H1 (cell line): ENCODE measurements around the gene GPN2. TPM values are rescaled to one million over a fixed set of nuclear protein-coding genes. Genes with fewer than 3 reads are reported as not detected.

Experiments
- CTCF ChIA-PET: fragments of 300-600 bp; sonication (Branson Sonifier 250); formaldehyde crosslinking; loops from one replicate; lab custom pipeline; 2021; ENCODE audit not compliant: partially characterized antibody; lab: Charles Lee
- POLR2A ChIA-PET: fragments of 300-600 bp; sonication (Branson Sonifier 250); formaldehyde crosslinking; loops from one replicate; lab custom pipeline; 2021; ENCODE audit warnings: inconsistent platforms; ENCODE audit not compliant: partially characterized antibody; lab: Charles Lee
- DNase-seq, 2 experiments: peaks; one replicate each; pipeline versions ENCODE4 v3.0.0 to v3.0.0-alpha.2; 2010 to 2022; ENCODE audit warnings: low spot score in 2 of 2, low read depth in 1 of 2, mixed read lengths in 1 of 2
- FAIRE-seq: peaks from 2 replicates; lab custom pipeline; 2011; peaks lifted over from hg19 to GRCh38; lab: Jason Lieb, UNC
- H2AFZ ChIP-seq: 2 replicates; pipeline ENCODE4 v1.8.1; 2012; ENCODE audit warnings: low read length, inconsistent platforms
- H2AK5ac ChIP-seq: 2 replicates; pipeline ENCODE4 v1.6.1; 2013; ENCODE audit warnings: low read depth, low read length
- H2BK120ac ChIP-seq: replicated peaks from 2 replicates; pipeline ENCODE3; 2013; ENCODE audit warnings: low read depth, low read length, inconsistent platforms
- H2BK12ac ChIP-seq: 2 replicates; pipeline ENCODE4 v1.6.1; 2013; ENCODE audit warnings: low read depth, low read length
- H2BK15ac ChIP-seq: 2 replicates; pipeline ENCODE4 v1.6.1; 2013; ENCODE audit warnings: low read length
- H2BK20ac ChIP-seq: 2 replicates; pipeline ENCODE4 v1.6.1; 2013; ENCODE audit warnings: low read length
- H2BK5ac ChIP-seq: 2 replicates; pipeline ENCODE4 v1.6.1; 2013; ENCODE audit warnings: low read depth, low read length
- H3K14ac ChIP-seq: 2 replicates; pipeline ENCODE4 v1.6.1; 2013; ENCODE audit warnings: inconsistent platforms; ENCODE audit not compliant: insufficient read length
- H3K18ac ChIP-seq: 2 replicates; pipeline ENCODE4 v1.6.1; 2013; ENCODE audit warnings: low read length; ENCODE audit errors: extremely low read depth
- H3K23ac ChIP-seq: 2 replicates; pipeline ENCODE4 v1.6.1; 2013; ENCODE audit warnings: inconsistent platforms; ENCODE audit not compliant: insufficient read length
- H3K23me2 ChIP-seq: 2 replicates; pipeline ENCODE4 v1.6.1; 2013; ENCODE audit warnings: low read depth, low read length
- H3K27ac ChIP-seq: 2 replicates; pipeline ENCODE4 v1.6.1; 2011; ENCODE audit warnings: low read depth, low read length, inconsistent platforms
- H3K27me3 ChIP-seq, 4 experiments: replicated peaks in 1 of 4; 1 replicate in 1 of 4; 2 replicates in 3 of 4; pipeline versions ENCODE4 v1.6.1 to v1.8.1; 2011 to 2013; ENCODE audit warnings: low read length in 3 of 4, mild to moderate bottlenecking in 3 of 4, inconsistent platforms in 2 of 4, mixed read lengths in 2 of 4, moderate library complexity in 1 of 4; ENCODE audit not compliant: control insufficient read depth in 3 of 4, insufficient read depth in 3 of 4; ENCODE audit errors: extremely low read depth in 1 of 4
- H3K36me3 ChIP-seq, 4 experiments: 2 replicates each; pipeline versions ENCODE4 v1.6.1 to v1.8.1; 2011 to 2013; ENCODE audit warnings: mild to moderate bottlenecking in 4 of 4, low read length in 3 of 4, moderate library complexity in 2 of 4, control low read depth in 1 of 4, inconsistent platforms in 1 of 4; ENCODE audit not compliant: insufficient read depth in 4 of 4, control insufficient read depth in 2 of 4
- H3K4ac ChIP-seq: replicated peaks from 2 replicates; pipeline ENCODE3; 2013; ENCODE audit warnings: low read length, low read depth, mixed read lengths, inconsistent platforms; ENCODE audit not compliant: insufficient read length
- H3K4me1 ChIP-seq, 4 experiments: replicated peaks in 1 of 4; 1 replicate in 1 of 4; 2 replicates in 3 of 4; pipeline versions ENCODE4 v1.6.1 to v1.8.1; 2011 to 2013; ENCODE audit warnings: low read length in 3 of 4, inconsistent platforms in 2 of 4, mixed read lengths in 1 of 4; ENCODE audit not compliant: insufficient read depth in 4 of 4, control insufficient read depth in 3 of 4
- H3K4me2 ChIP-seq, 2 experiments: 2 replicates each; pipeline versions ENCODE4 v1.6.1 to v1.8.1; 2011 to 2013; ENCODE audit warnings: low read depth in 2 of 2, low read length in 2 of 2, control low read depth in 1 of 2, inconsistent platforms in 1 of 2, mild to moderate bottlenecking in 1 of 2; ENCODE audit not compliant: insufficient read depth in 1 of 2
- H3K4me3 ChIP-seq, 4 experiments: fragments of 200-600, 300-600 bp in 1 of 4; sonication (generic), shearing (Covaris generic), sonication (Bioruptor Twin) in 1 of 4; 2 replicates each; pipeline versions ENCODE4 v1.5.1 to v1.8.1; 2011 to 2016; ENCODE audit warnings: low read length in 4 of 4, low read depth in 3 of 4, control low read depth in 2 of 4, inconsistent platforms in 2 of 4, mild to moderate bottlenecking in 2 of 4, mixed read lengths in 1 of 4, moderate library complexity in 1 of 4; ENCODE audit not compliant: insufficient read depth in 2 of 4; ENCODE audit errors: extremely low read depth in 1 of 4
- H3K56ac ChIP-seq: replicated peaks from 2 replicates; pipeline ENCODE3; 2013; ENCODE audit warnings: low read depth, mild to moderate bottlenecking, mixed read lengths, low read length, inconsistent platforms; ENCODE audit not compliant: insufficient read length
- H3K79me1 ChIP-seq: 2 replicates; pipeline ENCODE4 v1.6.1; 2013; ENCODE audit warnings: low read depth, low read length, control low read depth
- H3K79me2 ChIP-seq, 2 experiments: 2 replicates each; pipeline versions ENCODE4 v1.6.1 to v1.8.1; 2012 to 2013; ENCODE audit warnings: low read length in 2 of 2, mild to moderate bottlenecking in 2 of 2, inconsistent platforms in 1 of 2; ENCODE audit not compliant: insufficient read depth in 2 of 2, control insufficient read depth in 1 of 2
- H3K9ac ChIP-seq, 4 experiments: replicated peaks in 1 of 4; 1 replicate in 1 of 4; 2 replicates in 3 of 4; pipeline versions ENCODE4 v1.6.1 to v1.8.1; 2011 to 2013; ENCODE audit warnings: low read depth in 3 of 4, low read length in 3 of 4, control low read depth in 2 of 4, mild to moderate bottlenecking in 2 of 4, moderate library complexity in 2 of 4, inconsistent platforms in 1 of 4; ENCODE audit errors: extremely low read depth in 1 of 4
- H3K9me3 ChIP-seq, 2 experiments: 2 replicates each; pipeline versions ENCODE4 v1.6.1 to v1.8.1; 2012 to 2013; ENCODE audit warnings: mild to moderate bottlenecking in 2 of 2, moderate library complexity in 2 of 2, control low read depth in 1 of 2, inconsistent platforms in 1 of 2, low read depth in 1 of 2, low read length in 1 of 2, mixed read lengths in 1 of 2; ENCODE audit not compliant: insufficient read depth in 2 of 2
- H4K20me1 ChIP-seq, 2 experiments: replicated peaks in 1 of 2; 2 replicates each; pipeline versions ENCODE3 to v1.8.1; 2011 to 2013; ENCODE audit warnings: inconsistent platforms in 2 of 2, low read length in 2 of 2, mild to moderate bottlenecking in 1 of 2; ENCODE audit not compliant: insufficient read depth in 2 of 2, control insufficient read depth in 1 of 2
- H4K5ac ChIP-seq: 2 replicates; pipeline ENCODE4 v1.6.1; 2013; ENCODE audit warnings: low read length, low read depth, mixed read lengths, inconsistent platforms; ENCODE audit not compliant: insufficient read length
- H4K8ac ChIP-seq: 2 replicates; pipeline ENCODE4 v1.8.0; 2013; ENCODE audit warnings: mild to moderate bottlenecking, moderate library complexity, low read length, inconsistent platforms; ENCODE audit not compliant: insufficient read depth; ENCODE audit errors: extremely low read depth
- H4K91ac ChIP-seq: replicated peaks from 2 replicates; pipeline ENCODE3; 2013; ENCODE audit warnings: low read length, mixed read lengths, inconsistent platforms; ENCODE audit not compliant: insufficient read length
- ATF3 ChIP-seq: IDR thresholded peaks from 2 replicates; pipeline ENCODE4 v1.6.1; 2011; ENCODE audit warnings: low read depth, mild to moderate bottlenecking, low read length; ENCODE audit not compliant: insufficient read depth
- BACH1 ChIP-seq: IDR thresholded peaks from 2 replicates; pipeline ENCODE4 v1.6.1; 2012; ENCODE audit warnings: low read length, improper control_type of control experiment
- EGR1 ChIP-seq: IDR thresholded peaks from 2 replicates; pipeline ENCODE4 v1.6.1; 2011; ENCODE audit warnings: low read depth, low read length, borderline replicate concordance
- GTF2F1 ChIP-seq: IDR thresholded peaks from 2 replicates; pipeline ENCODE4 v1.6.1; 2012; ENCODE audit warnings: low read depth, low read length, improper control_type of control experiment, borderline replicate concordance
- KDM4A ChIP-seq: IDR thresholded peaks from one replicate; pipeline ENCODE4 v1.7.1; 2012; ENCODE audit warnings: low read depth, mild to moderate bottlenecking, moderate library complexity, low read length, inconsistent platforms; ENCODE audit not compliant: severe bottlenecking
- RNF2 ChIP-seq: fragments of 200-900, 300-1000 bp; sonication (generic); IDR thresholded peaks from 2 replicates; pipeline ENCODE4 v1.7.1; 2016; ENCODE audit warnings: borderline replicate concordance, low read depth, mild to moderate bottlenecking, antibody characterized with exemption, low read length; ENCODE audit not compliant: poor library complexity, severe bottlenecking; ENCODE audit errors: missing control alignments
- SIX5 ChIP-seq: IDR thresholded peaks from 2 replicates; pipeline ENCODE4 v1.6.1; 2011; ENCODE audit warnings: mild to moderate bottlenecking, low read depth, low read length
- SP4 ChIP-seq: IDR thresholded peaks from 2 replicates; pipeline ENCODE4 v1.6.1; 2012; ENCODE audit warnings: low read length, inconsistent platforms
- WGBS, 2 experiments: shearing (Covaris generic) in 1 of 2; methylation state at CpG; one replicate each; pipeline versions ENCODE4 v1.1.6 to v1.1.7; 2013 to 2015; ENCODE audit warnings: low lambda C conversion rate in 2 of 2, mixed read lengths in 2 of 2, inconsistent platforms in 1 of 2, low coverage in 1 of 2, missing lambda C conversion rate in 1 of 2; ENCODE audit not compliant: insufficient replicate concordance in 2 of 2, insufficient coverage in 1 of 2, insufficient read length in 1 of 2; ENCODE audit errors: extremely low coverage in 1 of 2, missing lambda C conversion rate in 1 of 2; 5-methylcytosine and 5-hydroxymethylcytosine counted together
- polyA plus RNA-seq, 7 experiments: library from polyadenylated mRNA; depleted of rRNA in 3 of 7; stranded (reverse) in 5 of 7; unstranded in 2 of 7; fragments of >200 nt in 5 of 7; fragments of 200-250 nt in 2 of 7; gene quantifications; 1 replicate in 5 of 7; 2 replicates in 1 of 7; 4 replicates in 1 of 7; pipeline versions ENCODE4 v1.2.1 to v1.2.3, GENCODE V29; 2011 to 2013; ENCODE audit warnings: missing spikeins in 2 of 7, mixed read lengths in 2 of 7
- total RNA-seq: library from RNA; stranded (reverse); fragmentation: NEBNext Ultra II Directional; extraction: Animal tissue kit (Norgen Biotek cat#: 25700); gene quantifications from 2 replicates; pipeline ENCODE4 v1.2.1, GENCODE V29; 2021

The GPN2 gene
- total and polyA plus RNA-seq, 2 of the 8 experiments (the other 6 are each of a cell fraction or from before 2014, with no cell fraction given) = 27.3 to 36.8 TPM

DNA sequence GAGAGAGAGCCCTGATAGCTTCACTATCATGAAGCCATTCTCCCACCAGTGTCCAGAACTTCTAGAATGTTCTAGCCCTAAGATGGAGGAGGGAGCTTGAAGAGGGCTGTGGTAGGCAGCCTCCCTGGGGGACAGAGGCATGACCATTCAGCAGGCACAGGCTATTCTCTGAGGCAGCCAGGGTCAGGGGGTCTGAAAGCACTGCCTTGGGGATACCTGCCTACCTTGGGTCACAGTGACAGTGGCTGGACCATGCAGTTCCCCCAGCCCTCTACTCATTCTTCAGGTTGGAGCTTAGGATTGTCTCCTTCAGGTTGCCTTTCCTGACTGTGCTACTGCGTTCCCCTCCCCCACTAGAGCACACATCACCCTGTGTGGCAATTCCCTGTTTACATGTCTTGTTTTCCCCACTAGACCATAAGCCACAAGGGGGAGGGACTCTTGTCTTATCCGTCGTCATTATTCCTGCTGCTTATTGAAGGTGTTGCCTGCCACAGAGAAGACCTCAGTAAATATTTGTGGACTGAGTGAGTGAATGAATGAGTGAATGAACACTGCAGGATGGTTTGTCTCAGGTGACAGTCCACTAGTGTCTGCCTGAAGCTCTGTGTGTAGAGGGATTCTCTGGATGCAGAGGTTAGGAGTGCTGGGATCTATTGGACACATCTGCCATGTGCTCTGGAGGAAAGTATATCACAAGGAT lies 58.4 kb downstream of the GPN2 start:
- no peak overlapping the region for H4K8ac ChIP-seq
- no peaks in the 10 kb centered on the region for H3K9me3 ChIP-seq
- no peak overlapping the region for H3K56ac ChIP-seq
- no peak for DNase-seq
- ChIA-PET POLR2A (interaction anchor here (0.8 to 1.4 kb wide), 4 partner anchors 9 to 101 kb away, joined by 3 read pairs; partner anchors contain the start of gene GPATCH3), CTCF (interaction anchor here (1.2 to 12.8 kb wide), 9 partner anchors 11 to 334 kb away, joined by 3 to 125 read pairs (median 4); partner anchors contain the start of gene SFN)
- H2BK20ac ChIP-seq = no peak overlapping the region
- H4K91ac ChIP-seq = no peak overlapping the region
- H3K14ac ChIP-seq = no peak overlapping the region
- peaks cover 0 to 11% of the 10 kb centered on the region in 2 experiments; a peak in 1 of 4 replicates for H3K79me2 ChIP-seq
- H2BK15ac ChIP-seq = no peak overlapping the region
- no peak overlapping the region for H2AFZ ChIP-seq
- H2AK5ac ChIP-seq = no peak overlapping the region
- peaks cover 4% of the 10 kb centered on the region; the same call in 1 of the 2 replicates for H3K23me2 ChIP-seq
- peaks cover 12% of the 10 kb centered on the region for H3K79me1 ChIP-seq
- H2BK120ac ChIP-seq = no peak overlapping the region
- H3K4ac ChIP-seq = no peak overlapping the region
- H3K4me2 ChIP-seq = no peak overlapping the region
- no peak overlapping the region for H3K23ac ChIP-seq
- no peak overlapping the region for H3K4me3 ChIP-seq
- no peak overlapping the region for H4K5ac ChIP-seq
- TF ChIP-seq SP4 (no peak), ATF3 (no peak), EGR1 (no peak), KDM4A (no peak), GTF2F1 (no peak), RNF2 (no peak), BACH1 (no peak), SIX5 (no peak)
- TF ChIP-seq, all 59 proteins: peak for 0
- FAIRE-seq = no peak
- Histone ChIP-seq H3K18ac (no peak overlapping the region), H3K9ac (no peak overlapping the region), H2BK12ac (no peak overlapping the region), H2BK5ac (no peak overlapping the region), H3K27me3 (no peaks in the 10 kb centered on the region), H3K4me1 (peaks cover 2 to 9% (median 3%) of the 10 kb centered on the region in 4 experiments; a peak in 5 of 7 replicates), H3K36me3 (peaks cover 0 to 21% (median 10%) of the 10 kb centered on the region in 4 experiments; a peak in 5 of 8 replicates), H3K27ac (no peak overlapping the region), H4K20me1 (peaks cover 9 to 12% of the 10 kb centered on the region in 2 experiments)
- WGBS, 2 experiments = 83% methylated on average over 3 of the region's 3 CpGs; no CpG with 5 or more reads in 1 of the 2 experiments
